GM12872 (cell line): ENCODE data around the gene FNBP1L.

Experiments
- CTCF ChIP-seq: IDR thresholded peaks from 3 replicates; pipeline ENCODE4 v1.5.1; 2011; ENCODE audit warnings: low read depth, mild to moderate bottlenecking, low read length, moderate library complexity; ENCODE audit not compliant: insufficient read depth

Gene FNBP1L

GRCh38 chr1:93461236-93461635, 13.3 kb downstream of the FNBP1L start:
- no peak for TF ChIP-seq CTCF

DNA sequence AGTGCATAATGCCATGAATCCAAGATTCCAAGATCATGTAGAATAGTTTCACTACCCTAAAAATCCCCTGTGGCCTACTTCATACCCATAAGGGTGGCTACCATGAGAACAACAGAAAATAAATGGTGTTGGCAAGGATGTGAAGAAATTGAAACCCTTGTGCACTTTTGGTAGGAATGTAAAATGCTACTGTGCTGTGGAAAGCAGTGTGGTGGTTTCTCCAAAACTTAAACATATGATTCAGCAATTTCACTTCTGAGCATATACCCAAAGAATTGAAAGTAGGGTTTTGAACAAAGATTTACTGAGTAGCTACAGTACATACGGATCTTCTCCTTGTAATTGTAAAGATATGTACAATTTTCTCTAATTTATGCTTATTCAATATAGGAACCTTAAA, 16.0 kb downstream of the FNBP1L start:
- no peak for TF ChIP-seq CTCF

DNA sequence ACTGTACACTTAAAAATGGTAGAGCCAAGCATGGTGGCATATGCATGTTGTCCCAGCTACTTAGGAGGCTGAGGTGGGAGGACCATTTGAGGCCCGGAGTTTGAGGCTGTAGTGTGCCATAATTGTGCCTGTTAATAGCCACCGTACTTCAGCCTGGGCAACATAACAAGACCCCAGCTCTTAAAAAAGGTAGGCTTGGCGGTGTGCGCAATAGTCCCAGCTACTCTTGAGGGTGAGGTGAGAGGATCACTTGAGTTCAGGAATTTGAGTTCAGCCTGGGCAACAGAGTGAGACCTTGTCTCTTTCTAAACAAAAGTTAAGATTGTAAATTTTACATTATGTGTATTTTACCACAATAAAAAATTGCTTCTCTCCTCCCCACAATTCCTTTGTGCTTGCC, 19.7 kb downstream of the FNBP1L start:
- no peak for TF ChIP-seq CTCF

GRCh38 chr1:93468662-93469061, 20.7 kb downstream of the FNBP1L start:
- TF ChIP-seq CTCF = no peak

GRCh38 chr1:93471284-93471683, 23.4 kb downstream of the FNBP1L start:
- TF ChIP-seq CTCF = no peak

GRCh38 chr1:93471911-93472310, 24.0 kb downstream of the FNBP1L start:
- no peak for TF ChIP-seq CTCF

- no peak for TF ChIP-seq CTCF
Observed at GRCh38 chr1:93474321-93474720, 26.4 kb downstream of the FNBP1L start.

DNA sequence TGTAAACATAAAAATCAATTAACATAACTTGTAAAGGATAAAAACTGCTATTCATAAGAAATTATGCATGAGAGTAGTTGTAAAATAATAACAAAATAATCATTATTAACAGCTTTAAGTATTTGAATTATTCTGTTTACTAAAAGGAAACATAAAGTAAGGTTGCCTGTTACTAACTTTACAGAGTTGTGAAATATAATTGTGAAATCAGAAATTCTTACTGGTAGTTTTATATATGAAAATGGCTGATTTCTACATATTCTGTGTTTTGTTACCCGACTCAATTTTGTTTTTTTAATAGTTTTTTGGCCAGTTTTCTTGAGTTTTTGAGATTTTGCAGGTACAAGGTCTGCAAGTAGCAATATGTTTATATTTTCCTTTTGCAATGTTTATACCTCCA, 27.8 kb downstream of the FNBP1L start:
- TF ChIP-seq CTCF = no peak
